Transverse colon (tissue), 4 donors: ENCODE data around the gene STK38L.

ENCODE experiments used
- CTCF ChIP-seq, 5 experiments: fragments of 200-600 bp in 3 of 5; fragments of 450-650 bp in 2 of 5; sonication (generic) in 3 of 5; IDR thresholded peaks; 1 replicate in 2 of 5; 2 replicates in 3 of 5; pipeline ENCODE4 v1.5.1; 2016 to 2017; ENCODE audit warnings: antibody characterized with exemption in 5 of 5, inconsistent platforms in 3 of 5, mild to moderate bottlenecking in 2 of 5, moderate library complexity in 1 of 5
- EP300 ChIP-seq: sonication (generic); formaldehyde crosslinking; IDR thresholded peaks from one replicate; pipeline ENCODE4 v1.6.1; 2017; ENCODE audit warnings: antibody characterized with exemption, low read depth
- POLR2A ChIP-seq: fragments of 450-650 bp; IDR thresholded peaks from one replicate; pipeline ENCODE4 v1.6.1; 2016; ENCODE audit warnings: antibody characterized with exemption, mild to moderate bottlenecking, moderate library complexity
- POLR2AphosphoS5 ChIP-seq, 3 donors: sonication (generic); formaldehyde crosslinking; IDR thresholded peaks; one replicate each; pipeline ENCODE4 v1.6.1; 2016; ENCODE audit warnings: antibody characterized with exemption in 3 of 3

GRCh38 chr12:27334042-27334720 is 90.1 kb downstream of the STK38L start:
- TF ChIP-seq POLR2A, result no peak
- no peak for TF ChIP-seq CTCF (IDR thresholded peaks at IDR 0.05)
- no peak for TF ChIP-seq POLR2AphosphoS5 (IDR thresholded peaks at IDR 0.05)
- TF ChIP-seq EP300, result no peak
